Gastroesophageal sphincter (tissue), 4 donors: Measurements from ENCODE around the gene CSMD2. TPM values are rescaled to one million over a fixed set of nuclear protein-coding genes. Genes with fewer than 3 reads are reported as not detected.

ENCODE experiments used
- ATAC-seq: fragments of 150-250 bp; one replicate; pipeline ENCODE4 v1.9.1; 2016; ENCODE audit warnings: mild to moderate bottlenecking, moderate library complexity
- H3K27ac ChIP-seq, 4 donors: fragments of 200-600 bp; sonication (generic) in 3 of 4; 1 replicate in 3 of 4; 2 replicates in 1 of 4; pipeline ENCODE4 v1.5.1; 2016 to 2019
- H3K27me3 ChIP-seq: fragments of 200-600 bp; sonication (generic); one replicate; pipeline ENCODE4 v1.5.1; 2019
- H3K36me3 ChIP-seq, 2 donors: fragments of 200-600 bp; sonication (generic); one replicate each; pipeline ENCODE4 v1.5.1; 2019; ENCODE audit warnings: control low read depth in 1 of 2
- H3K4me1 ChIP-seq, 3 donors: fragments of 200-600 bp; sonication (generic); 1 replicate in 2 of 3; 2 replicates in 1 of 3; pipeline ENCODE4 v1.5.1; 2016 to 2019; ENCODE audit warnings: control low read depth in 2 of 3
- H3K4me3 ChIP-seq, 2 donors: fragments of 200-600 bp; sonication (generic); one replicate each; pipeline ENCODE4 v1.5.1; 2019; ENCODE audit warnings: mild to moderate bottlenecking in 1 of 2, moderate library complexity in 1 of 2
- H3K9me3 ChIP-seq, 3 donors: fragments of 200-600 bp; sonication (generic); one replicate each; pipeline ENCODE4 v1.5.1; 2017 to 2019; ENCODE audit warnings: control low read depth in 2 of 3
- EP300 ChIP-seq: sonication (generic); formaldehyde crosslinking; IDR thresholded peaks from one replicate; pipeline ENCODE4 v1.6.1; 2017; ENCODE audit warnings: antibody characterized with exemption, mild to moderate bottlenecking
- POLR2A ChIP-seq, 2 donors: fragments of 450-650 bp; IDR thresholded peaks; one replicate each; pipeline ENCODE4 v1.6.1; 2017; ENCODE audit warnings: antibody characterized with exemption in 2 of 2, mild to moderate bottlenecking in 2 of 2, moderate library complexity in 1 of 2
- POLR2AphosphoS5 ChIP-seq: sonication (generic); formaldehyde crosslinking; IDR thresholded peaks from one replicate; pipeline ENCODE4 v1.6.1; 2017; ENCODE audit warnings: antibody characterized with exemption
- WGBS, 2 donors: methylation state at CpG; one replicate each; pipeline ENCODE4 v1.1.5; 2018; ENCODE audit warnings: low coverage in 1 of 2; 5-methylcytosine and 5-hydroxymethylcytosine counted together
- total RNA-seq, 4 donors: library from RNA; depleted of rRNA; stranded (reverse); fragments of >200 nt; gene quantifications; one replicate each; pipeline ENCODE4 v1.1.0, GENCODE V29; 2016
- TF ChIP-seq, protein P1 (sequence below), 4 experiments: fragments of 200-600 bp in 2 of 4; fragments of 450-650 bp in 2 of 4; sonication (generic) in 1 of 4; IDR thresholded peaks; one replicate each; pipeline ENCODE4 v1.5.1; 2017 to 2019; ENCODE audit warnings: antibody characterized with exemption in 4 of 4, mild to moderate bottlenecking in 2 of 4, moderate library complexity in 2 of 4

The CSMD2 gene
- total RNA-seq, 4 donors from 2014 or later, result 0.22 to 2.5 (median 0.37) TPM

DNA sequence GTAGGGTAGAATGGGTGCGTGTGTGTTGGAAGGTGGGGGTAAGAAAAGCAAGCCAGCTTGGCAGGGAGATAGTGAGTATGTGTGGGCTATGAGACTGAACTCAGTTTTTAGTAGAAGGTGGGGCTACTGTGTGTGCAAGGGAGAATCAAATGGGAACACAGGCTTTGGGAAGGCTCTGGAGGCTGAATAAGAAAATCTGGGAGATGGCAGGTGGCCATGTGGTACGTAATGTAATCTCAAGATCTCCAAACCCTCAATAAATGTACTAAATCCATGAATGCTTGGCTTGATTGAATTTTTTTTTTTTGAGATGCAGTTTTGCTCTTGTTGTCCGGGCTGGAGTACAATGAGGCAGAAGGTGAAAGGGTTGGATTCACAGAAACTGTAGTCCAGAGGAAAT lies 696.1 kb downstream of the CSMD2 start:
- 65 to 72% methylated on average over 2 to 3 of the region's 3 CpGs for WGBS, 2 donors
- TF ChIP-seq, protein P1, sequence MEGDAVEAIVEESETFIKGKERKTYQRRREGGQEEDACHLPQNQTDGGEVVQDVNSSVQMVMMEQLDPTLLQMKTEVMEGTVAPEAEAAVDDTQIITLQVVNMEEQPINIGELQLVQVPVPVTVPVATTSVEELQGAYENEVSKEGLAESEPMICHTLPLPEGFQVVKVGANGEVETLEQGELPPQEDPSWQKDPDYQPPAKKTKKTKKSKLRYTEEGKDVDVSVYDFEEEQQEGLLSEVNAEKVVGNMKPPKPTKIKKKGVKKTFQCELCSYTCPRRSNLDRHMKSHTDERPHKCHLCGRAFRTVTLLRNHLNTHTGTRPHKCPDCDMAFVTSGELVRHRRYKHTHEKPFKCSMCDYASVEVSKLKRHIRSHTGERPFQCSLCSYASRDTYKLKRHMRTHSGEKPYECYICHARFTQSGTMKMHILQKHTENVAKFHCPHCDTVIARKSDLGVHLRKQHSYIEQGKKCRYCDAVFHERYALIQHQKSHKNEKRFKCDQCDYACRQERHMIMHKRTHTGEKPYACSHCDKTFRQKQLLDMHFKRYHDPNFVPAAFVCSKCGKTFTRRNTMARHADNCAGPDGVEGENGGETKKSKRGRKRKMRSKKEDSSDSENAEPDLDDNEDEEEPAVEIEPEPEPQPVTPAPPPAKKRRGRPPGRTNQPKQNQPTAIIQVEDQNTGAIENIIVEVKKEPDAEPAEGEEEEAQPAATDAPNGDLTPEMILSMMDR (IDR thresholded peaks at IDR 0.05), result no peak
- TF ChIP-seq POLR2A (IDR thresholded peaks at IDR 0.05) (no peak), EP300 (no peak), POLR2AphosphoS5 (no peak)
- Histone ChIP-seq H3K4me3 (no peak overlapping the region), H3K36me3 (no peaks in the 10 kb centered on the region), H3K27me3 (no peaks in the 10 kb centered on the region), H3K27ac (peak overlapping the region in 1 of 4 donors; percentile 83), H3K4me1 (peaks cover 0 to 63% (median 5%) of the 10 kb centered on the region in 3 donors), H3K9me3 (no peaks in the 10 kb centered on the region)
- ATAC-seq, result no peak

GRCh38 chr1:33468531-33468930 lies 696.5 kb downstream of the CSMD2 start:
- no peaks in the 10 kb centered on the region for H3K36me3 ChIP-seq
- H3K4me3 ChIP-seq, result no peak overlapping the region
- TF ChIP-seq POLR2A (IDR thresholded peaks at IDR 0.05) (no peak), POLR2AphosphoS5 (no peak)
- no peak for ATAC-seq
- H3K9me3 ChIP-seq, result no peaks in the 10 kb centered on the region
- H3K27me3 ChIP-seq, result no peaks in the 10 kb centered on the region
- H3K27ac ChIP-seq, result peak overlapping the region in 1 of 4 donors; percentile 83
- no CpG with 5 or more reads among the region's 4 CpGs for WGBS, 2 donors
- H3K4me1 ChIP-seq, result peaks cover 0 to 59% (median 5%) of the 10 kb centered on the region in 3 donors

DNA sequence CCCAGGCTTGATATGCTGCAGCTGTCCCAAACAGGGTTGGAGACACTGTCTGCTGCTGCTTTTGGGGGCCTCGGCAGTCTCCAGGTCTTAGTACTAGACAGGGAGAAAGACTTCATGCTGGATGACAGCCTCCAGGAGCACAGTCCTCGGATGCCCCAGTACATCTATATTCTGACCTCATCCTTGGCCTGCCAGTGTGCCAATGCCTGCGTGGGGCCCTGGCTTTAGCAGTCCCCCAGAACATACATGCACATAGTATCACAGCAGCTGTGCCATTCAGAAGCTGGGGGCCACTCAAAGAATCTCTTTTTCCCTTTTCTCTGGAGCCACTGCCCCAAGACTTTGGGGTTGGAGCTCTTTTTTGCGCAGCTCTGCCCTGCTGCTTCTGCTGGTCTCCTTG lies 697.0 kb downstream of the CSMD2 start:
- WGBS, 2 donors, result 40 to 67% methylated on average over 1 of the region's 4 CpGs
- Histone ChIP-seq H3K4me1 (peaks cover 0 to 54% (median 1%) of the 10 kb centered on the region in 3 donors), H3K4me3 (no peak overlapping the region)

DNA sequence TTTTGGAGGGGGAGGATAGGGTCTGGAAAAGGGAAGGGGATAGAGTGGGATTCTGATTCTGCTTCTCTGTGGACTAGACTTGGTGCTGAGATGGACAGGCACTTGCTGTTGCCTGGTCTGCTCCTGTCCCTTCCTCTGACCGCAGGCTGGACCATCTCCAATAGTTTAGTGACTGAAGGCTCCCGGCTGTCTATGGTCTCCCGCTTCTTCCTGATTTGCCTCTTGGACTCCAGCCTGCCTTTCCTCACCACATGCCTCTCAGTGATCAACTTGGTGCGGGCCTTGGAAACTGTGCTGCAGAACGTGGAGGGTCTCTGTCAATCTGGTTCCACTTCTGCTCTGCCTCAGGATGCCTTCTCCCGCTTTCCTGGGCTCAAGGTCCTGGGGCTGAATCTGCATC lies 698.9 kb downstream of the CSMD2 start:
- Histone ChIP-seq H3K36me3 (no peaks in the 10 kb centered on the region), H3K4me1 (peaks cover 0 to 57% (median 4%) of the 10 kb centered on the region in 3 donors), H3K9me3 (no peaks in the 10 kb centered on the region), H3K4me3 (no peak overlapping the region), H3K27me3 (no peaks in the 10 kb centered on the region), H3K27ac (no peak overlapping the region)
- 38 to 100% methylated on average over 1 to 5 of the region's 6 CpGs for WGBS, 2 donors
- TF ChIP-seq POLR2AphosphoS5 (no peak), EP300 (no peak), POLR2A (IDR thresholded peaks at IDR 0.05) (no peak)
- TF ChIP-seq, protein P1 (IDR thresholded peaks at IDR 0.05), result no peak
- no peak for ATAC-seq

More for the DNA sequence above, 697.0 kb downstream of the CSMD2 start:
- Histone ChIP-seq H3K27me3 (no peaks in the 10 kb centered on the region), H3K36me3 (no peaks in the 10 kb centered on the region), H3K9me3 (no peaks in the 10 kb centered on the region), H3K27ac (no peak overlapping the region)
- ATAC-seq, result no peak
- TF ChIP-seq POLR2A (IDR thresholded peaks at IDR 0.05) (no peak), EP300 (no peak), POLR2AphosphoS5 (no peak)
- TF ChIP-seq, protein P1 (IDR thresholded peaks at IDR 0.05), result no peak

DNA sequence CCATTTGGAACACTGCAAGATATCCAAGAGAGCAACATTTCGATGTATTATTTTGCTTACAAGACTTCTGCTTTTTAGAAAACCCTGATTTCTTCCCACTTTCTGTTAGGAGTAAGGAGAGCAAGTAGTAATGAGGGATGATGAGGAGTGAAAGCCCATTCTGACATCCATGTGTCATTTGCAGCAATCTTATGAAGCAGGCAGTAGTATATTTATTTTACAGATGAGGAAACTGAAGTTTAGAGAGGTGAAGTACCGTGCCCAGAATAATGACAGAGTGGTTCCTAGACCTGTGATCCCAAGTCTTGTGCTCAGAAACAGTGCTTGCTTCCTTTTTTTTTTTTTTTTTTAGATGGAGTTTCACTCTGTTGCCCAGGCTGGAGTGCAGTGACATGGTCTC lies 699.7 kb downstream of the CSMD2 start:
- no peak for ATAC-seq
- no peak overlapping the region for H3K27ac ChIP-seq
- TF ChIP-seq, protein P1 (IDR thresholded peaks at IDR 0.05), result no peak
- TF ChIP-seq POLR2A (IDR thresholded peaks at IDR 0.05) (no peak), EP300 (no peak), POLR2AphosphoS5 (no peak)
- no peaks in the 10 kb centered on the region for H3K9me3 ChIP-seq
- 90 to 92% methylated on average over 2 of the region's 2 CpGs for WGBS, 2 donors
- H3K27me3 ChIP-seq, result no peaks in the 10 kb centered on the region
- no peak overlapping the region for H3K4me3 ChIP-seq
- H3K36me3 ChIP-seq, result no peaks in the 10 kb centered on the region
- peaks cover 0 to 57% (median 8%) of the 10 kb centered on the region in 3 donors for H3K4me1 ChIP-seq
